ENCODE results near the gene FOLR1.

DNA sequence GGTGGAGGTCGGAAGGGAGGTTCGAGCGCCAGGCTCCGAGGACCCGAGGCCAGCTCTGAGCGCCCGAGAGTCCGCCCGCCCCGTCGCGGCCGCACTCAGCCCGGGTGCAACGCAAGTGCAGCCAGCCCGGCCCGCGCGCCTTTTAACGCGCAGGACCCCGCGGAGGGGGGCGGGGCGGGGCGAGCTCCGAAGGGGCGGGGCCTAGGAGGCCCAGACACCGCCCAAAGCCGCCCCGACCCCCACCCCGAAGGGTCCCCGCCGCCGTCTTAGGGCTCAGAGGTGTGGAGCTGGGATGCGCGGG, 52.1 kb downstream of the FOLR1 start, which contains the start of gene PHOX2A:
- TF ChIP-seq PCBP2 (IDR thresholded peaks at IDR 0.05; ENCODE audit: low read depth, low read length, poor library complexity, severe bottlenecking) (no peak), ZC3H4 (CRISPR knock-in tag; IDR thresholded peaks at IDR 0.05; ENCODE audit: borderline replicate concordance) (no peak), ZNF217 (CRISPR knock-in tag; IDR thresholded peaks at IDR 0.05) (no peak), SETDB1 (IDR thresholded peaks at IDR 0.05; ENCODE audit: low read length) (no peak)
- TF ChIP-seq, protein P1, sequence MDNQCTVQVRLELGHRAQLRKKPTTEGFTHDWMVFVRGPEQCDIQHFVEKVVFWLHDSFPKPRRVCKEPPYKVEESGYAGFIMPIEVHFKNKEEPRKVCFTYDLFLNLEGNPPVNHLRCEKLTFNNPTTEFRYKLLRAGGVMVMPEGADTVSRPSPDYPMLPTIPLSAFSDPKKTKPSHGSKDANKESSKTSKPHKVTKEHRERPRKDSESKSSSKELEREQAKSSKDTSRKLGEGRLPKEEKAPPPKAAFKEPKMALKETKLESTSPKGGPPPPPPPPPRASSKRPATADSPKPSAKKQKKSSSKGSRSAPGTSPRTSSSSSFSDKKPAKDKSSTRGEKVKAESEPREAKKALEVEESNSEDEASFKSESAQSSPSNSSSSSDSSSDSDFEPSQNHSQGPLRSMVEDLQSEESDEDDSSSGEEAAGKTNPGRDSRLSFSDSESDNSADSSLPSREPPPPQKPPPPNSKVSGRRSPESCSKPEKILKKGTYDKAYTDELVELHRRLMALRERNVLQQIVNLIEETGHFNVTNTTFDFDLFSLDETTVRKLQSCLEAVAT (IDR thresholded peaks at IDR 0.05), result no peak

Data from K562 (cell line).